ENCODE results near the gene PABPN1L.

PABPN1L gene

GRCh38 chr16:88847654-88848053 lies 18.8 kb downstream of the PABPN1L start:
- TF ChIP-seq FOXP2 (optimal IDR thresholded peaks at IDR 0.05; ENCODE audit: borderline replicate concordance, extremely low read depth, extremely low read length, insufficient read depth) (no peak), POLR2AphosphoS5 (IDR thresholded peaks at IDR 0.05; ENCODE audit: low read depth, low read length) (no peak), REST (IDR thresholded peaks at IDR 0.05; ENCODE audit: insufficient read depth in 1 of 2, low read depth in 2 of 2, low read length in 2 of 2) (no peak), TAF1 (IDR thresholded peaks at IDR 0.05; ENCODE audit: borderline replicate concordance, insufficient read depth, low read length) (no peak), SIN3A (IDR thresholded peaks at IDR 0.05; ENCODE audit: borderline replicate concordance, insufficient read depth, low read length) (no peak)

- no peak for TF ChIP-seq POLR2AphosphoS5 (IDR thresholded peaks at IDR 0.05; ENCODE audit: low read depth, low read length)
- no peak for TF ChIP-seq SIN3A (IDR thresholded peaks at IDR 0.05; ENCODE audit: borderline replicate concordance, insufficient read depth, low read length)
- TF ChIP-seq FOXP2 (optimal IDR thresholded peaks at IDR 0.05; ENCODE audit: borderline replicate concordance, extremely low read depth, extremely low read length, insufficient read depth): no peak
- no peak for TF ChIP-seq REST (IDR thresholded peaks at IDR 0.05; ENCODE audit: insufficient read depth in 1 of 2, low read depth in 2 of 2, low read length in 2 of 2)
- TF ChIP-seq TAF1 (IDR thresholded peaks at IDR 0.05; ENCODE audit: borderline replicate concordance, insufficient read depth, low read length): no peak
These were observed 20.4 kb downstream of the PABPN1L start for GRCh38 chr16:88846088-88846487.

- TF ChIP-seq SIN3A (IDR thresholded peaks at IDR 0.05; ENCODE audit: borderline replicate concordance, insufficient read depth, low read length) (no peak), POLR2AphosphoS5 (IDR thresholded peaks at IDR 0.05; ENCODE audit: low read depth, low read length) (no peak), FOXP2 (optimal IDR thresholded peaks at IDR 0.05; ENCODE audit: borderline replicate concordance, extremely low read depth, extremely low read length, insufficient read depth) (no peak), REST (IDR thresholded peaks at IDR 0.05; ENCODE audit: insufficient read depth in 1 of 2, low read depth in 2 of 2, low read length in 2 of 2) (no peak), TAF1 (IDR thresholded peaks at IDR 0.05; ENCODE audit: borderline replicate concordance, insufficient read depth, low read length) (no peak)
These were observed 21.9 kb downstream of the PABPN1L start for GRCh38 chr16:88844419-88845036.

- TF ChIP-seq FOXP2 (optimal IDR thresholded peaks at IDR 0.05; ENCODE audit: borderline replicate concordance, extremely low read depth, extremely low read length, insufficient read depth) (no peak), REST (IDR thresholded peaks at IDR 0.05; ENCODE audit: insufficient read depth in 1 of 2, low read depth in 2 of 2, low read length in 2 of 2) (no peak), POLR2AphosphoS5 (IDR thresholded peaks at IDR 0.05; ENCODE audit: low read depth, low read length) (no peak), SIN3A (IDR thresholded peaks at IDR 0.05; ENCODE audit: borderline replicate concordance, insufficient read depth, low read length) (no peak), TAF1 (IDR thresholded peaks at IDR 0.05; ENCODE audit: borderline replicate concordance, insufficient read depth, low read length) (no peak)
These were observed 23.2 kb downstream of the PABPN1L start for GRCh38 chr16:88843256-88843655.

All from PFSK-1 (cell line).